IMR-90 (cell line): ENCODE measurements around the gene VDR. TPM values are rescaled to one million over a fixed set of nuclear protein-coding genes. Genes with fewer than 3 reads are reported as not detected.
A peak's percentile ranks its signal among the peaks of the same experiment; 100 is the strongest.

Experiments
- ATAC-seq: fragments of 200-7000 bp; cut with Tn5 transposase; 2 replicates; pipeline ENCODE4 v1.9.1; 2020; ENCODE audit warnings: low read depth, mild to moderate bottlenecking, moderate library complexity
- BruUV-seq: library from RNA; stranded (reverse); fragments of 400-500 nt; replicated peaks from 2 replicates; lab custom pipeline; 2021; lab: Mats Ljungman, UMichigan
- CTCF ChIA-PET: fragments of 300-600 bp; formaldehyde crosslinking; extraction: SDS; loops from one replicate; lab custom pipeline; 2021; ENCODE audit warnings: antibody characterized with exemption; lab: Yijun Ruan, JAX
- POLR2A ChIA-PET: fragments of 300-600 bp; sonication (Branson Sonifier 250); formaldehyde crosslinking; loops from one replicate; lab custom pipeline; 2022; ENCODE audit warnings: antibody characterized with exemption; ENCODE audit not compliant: unreplicated experiment; lab: Charles Lee
- DNase-seq: peaks from one replicate; pipeline ENCODE4 v3.0.0; 2013
- H2AFZ ChIP-seq: replicated peaks from 2 replicates; pipeline ENCODE3; 2013; ENCODE audit warnings: low read length, mild to moderate bottlenecking; ENCODE audit not compliant: poor library complexity
- H2AK5ac ChIP-seq: 2 replicates; pipeline ENCODE4 v1.6.1; 2013; ENCODE audit warnings: low read depth, low read length, inconsistent platforms
- H2AK9ac ChIP-seq: replicated peaks from 2 replicates; pipeline ENCODE3; 2013; ENCODE audit warnings: mild to moderate bottlenecking, low read depth, low read length, moderate library complexity; ENCODE audit not compliant: poor library complexity
- H2BK120ac ChIP-seq: 2 replicates; pipeline ENCODE4 v1.6.1; 2013; ENCODE audit warnings: low read depth, low read length, inconsistent platforms
- H2BK15ac ChIP-seq: 3 replicates; pipeline ENCODE4 v1.6.1; 2013; ENCODE audit warnings: low read depth, low read length, inconsistent platforms
- H2BK20ac ChIP-seq: 2 replicates; pipeline ENCODE4 v1.6.1; 2013; ENCODE audit warnings: low read depth, mild to moderate bottlenecking, inconsistent platforms, low read length, moderate library complexity
- H2BK5ac ChIP-seq: 2 replicates; pipeline ENCODE4 v1.6.1; 2013; ENCODE audit warnings: mild to moderate bottlenecking, low read depth, low read length, inconsistent platforms; ENCODE audit not compliant: poor library complexity, severe bottlenecking
- H3K14ac ChIP-seq: replicated peaks from 2 replicates; pipeline ENCODE4 v1.6.1; 2013; ENCODE audit warnings: low read depth, low read length, inconsistent platforms
- H3K18ac ChIP-seq: 2 replicates; pipeline ENCODE4 v1.6.1; 2013; ENCODE audit warnings: low read depth, low read length, control low read depth
- H3K23ac ChIP-seq: 2 replicates; pipeline ENCODE4 v1.6.1; 2013; ENCODE audit warnings: low read depth, low read length, inconsistent platforms
- H3K27ac ChIP-seq: 2 replicates; pipeline ENCODE4 v1.5.1; 2013; ENCODE audit warnings: mild to moderate bottlenecking, control low read depth, low read length; ENCODE audit not compliant: insufficient read depth
- H3K27me3 ChIP-seq: 2 replicates; pipeline ENCODE4 v1.6.1; 2013; ENCODE audit warnings: low read length; ENCODE audit not compliant: control insufficient read depth, insufficient read depth
- H3K36me3 ChIP-seq: 2 replicates; pipeline ENCODE4 v1.6.1; 2013; ENCODE audit warnings: low read length, mixed read lengths; ENCODE audit not compliant: control insufficient read depth, insufficient read depth
- H3K4ac ChIP-seq: 2 replicates; pipeline ENCODE4 v1.6.1; 2013; ENCODE audit warnings: low read depth, low read length, inconsistent platforms
- H3K4me1 ChIP-seq: 2 replicates; pipeline ENCODE4 v1.6.1; 2013; ENCODE audit warnings: low read length, mixed read lengths; ENCODE audit not compliant: control insufficient read depth, insufficient read depth
- H3K4me2 ChIP-seq: 2 replicates; pipeline ENCODE4 v1.6.1; 2013; ENCODE audit warnings: low read depth, mild to moderate bottlenecking, control low read depth, low read length, moderate library complexity
- H3K4me3 ChIP-seq: 2 replicates; pipeline ENCODE4 v1.5.1; 2013; ENCODE audit warnings: low read depth, mild to moderate bottlenecking, control low read depth, low read length, moderate library complexity; ENCODE audit not compliant: insufficient read depth
- H3K56ac ChIP-seq: 2 replicates; pipeline ENCODE4 v1.6.1; 2013; ENCODE audit warnings: low read length, inconsistent platforms; ENCODE audit not compliant: insufficient read depth; ENCODE audit errors: extremely low read depth
- H3K79me1 ChIP-seq, 2 experiments: 2 replicates each; pipeline ENCODE4 v1.6.1; 2013; ENCODE audit warnings: low read length in 2 of 2, inconsistent platforms in 1 of 2, low read depth in 1 of 2
- H3K9ac ChIP-seq: 2 replicates; pipeline ENCODE4 v1.6.1; 2013; ENCODE audit warnings: low read depth, low read length, control low read depth
- H3K9me1 ChIP-seq: 2 replicates; pipeline ENCODE4 v1.6.1; 2013; ENCODE audit warnings: low read length, inconsistent platforms; ENCODE audit not compliant: insufficient read depth
- H3K9me3 ChIP-seq: 2 replicates; pipeline ENCODE4 v1.6.1; 2013; ENCODE audit warnings: low read length; ENCODE audit not compliant: control insufficient read depth, insufficient read depth
- H4K20me1 ChIP-seq: 2 replicates; pipeline ENCODE4 v1.6.1; 2013; ENCODE audit warnings: low read length, inconsistent platforms; ENCODE audit not compliant: insufficient read depth
- H4K5ac ChIP-seq: 2 replicates; pipeline ENCODE4 v1.6.1; 2013; ENCODE audit warnings: mild to moderate bottlenecking, low read depth, low read length, control low read depth
- H4K8ac ChIP-seq, 2 experiments: 2 replicates each; pipeline ENCODE4 v1.6.1; 2013; ENCODE audit warnings: low read depth in 2 of 2, low read length in 2 of 2, control low read depth in 1 of 2, inconsistent platforms in 1 of 2
- H4K91ac ChIP-seq: 2 replicates; pipeline ENCODE4 v1.6.1; 2013; ENCODE audit warnings: low read depth, low read length, inconsistent platforms; ENCODE audit not compliant: insufficient read depth
- BHLHE40 ChIP-seq: fragments of 150-350 bp; IDR thresholded peaks from 2 replicates; pipeline ENCODE4 v1.6.1; 2016; ENCODE audit warnings: mild to moderate bottlenecking, low read depth, low read length
- CEBPB ChIP-seq: IDR thresholded peaks from 2 replicates; pipeline ENCODE4 v1.6.1; 2012; ENCODE audit warnings: low read depth, low read length, improper control_type of control experiment
- CHD1 ChIP-seq: IDR thresholded peaks from 2 replicates; pipeline ENCODE4 v1.6.1; 2012; ENCODE audit warnings: low read depth, low read length, improper control_type of control experiment
- ELK1 ChIP-seq: fragments of 150-350 bp; IDR thresholded peaks from 2 replicates; pipeline ENCODE4 v1.6.1; 2016; ENCODE audit warnings: low read depth, mild to moderate bottlenecking, low read length, moderate library complexity, borderline replicate concordance
- FOS ChIP-seq: fragments of 150-350 bp; IDR thresholded peaks from 2 replicates; pipeline ENCODE4 v1.6.1; 2016; ENCODE audit warnings: low read depth, low read length
- MAFK ChIP-seq: IDR thresholded peaks from 2 replicates; pipeline ENCODE4 v1.6.1; 2012; ENCODE audit warnings: low read depth, low read length, improper control_type of control experiment
- MAZ ChIP-seq: IDR thresholded peaks from 2 replicates; pipeline ENCODE4 v1.6.1; 2012; ENCODE audit warnings: low read depth, mild to moderate bottlenecking, low read length, improper control_type of control experiment, moderate library complexity, borderline replicate concordance
- MXI1 ChIP-seq: IDR thresholded peaks from 2 replicates; pipeline ENCODE4 v1.6.1; 2012; ENCODE audit warnings: low read depth, mild to moderate bottlenecking, low read length, moderate library complexity, borderline replicate concordance
- NFE2L2 ChIP-seq: fragments of 150-350 bp; IDR thresholded peaks from 2 replicates; pipeline ENCODE4 v1.6.1; 2016; ENCODE audit warnings: low read depth, mild to moderate bottlenecking, low read length
- POLR2A ChIP-seq: IDR thresholded peaks from 2 replicates; pipeline ENCODE4 v1.6.1; 2012; ENCODE audit warnings: mild to moderate bottlenecking, low read depth, low read length
- RAD21 ChIP-seq: IDR thresholded peaks from 2 replicates; pipeline ENCODE4 v1.6.1; 2012; ENCODE audit warnings: low read length, improper control_type of control experiment
- RCOR1 ChIP-seq: IDR thresholded peaks from 2 replicates; pipeline ENCODE4 v1.6.1; 2012; ENCODE audit warnings: mild to moderate bottlenecking, low read length, improper control_type of control experiment; ENCODE audit not compliant: insufficient replicate concordance
- RFX5 ChIP-seq: IDR thresholded peaks from 2 replicates; pipeline ENCODE4 v1.8.0; 2012; ENCODE audit warnings: low read depth, mild to moderate bottlenecking, low read length, moderate library complexity
- SMC3 ChIP-seq: fragments of 150-350 bp; IDR thresholded peaks from 2 replicates; pipeline ENCODE4 v1.6.1; 2016; ENCODE audit warnings: low read depth, mild to moderate bottlenecking, antibody characterized with exemption, low read length, moderate library complexity
- USF2 ChIP-seq: fragments of 150-350 bp; IDR thresholded peaks from 2 replicates; pipeline ENCODE4 v1.6.1; 2017; ENCODE audit warnings: mild to moderate bottlenecking, antibody characterized with exemption, low read length, low read depth
- WGBS, 2 experiments: methylation state at CpG; one replicate each; pipeline versions ENCODE4 v1.1.5 to v1.1.7; 2013; ENCODE audit warnings: missing lambda C conversion rate in 2 of 2; ENCODE audit not compliant: insufficient read length in 1 of 2; ENCODE audit errors: extremely low coverage in 2 of 2; 5-methylcytosine and 5-hydroxymethylcytosine counted together
- dilution Hi-C: fragments of 300-500 bp; cut with HindIII; formaldehyde crosslinking; loops from one replicate; pipeline ENCODE4 v1.14.3; 2018; ENCODE audit warnings: low sequenced_read_pairs; ENCODE audit not compliant: unreplicated experiment
- in situ Hi-C: fragments of 300-500 bp; cut with MboI; formaldehyde crosslinking; loops from 3 replicates; pipeline ENCODE4 v1.14.3; 2019; ENCODE audit warnings: low sequenced_read_pairs, inconsistent platforms, mixed read lengths
- intact Hi-C: fragments of 100-400 bp; cut with micrococcal nuclease; formaldehyde crosslinking; loops from 2 replicates; pipeline ENCODE4 v1.10.0; 2022
- polyA plus RNA-seq, 3 experiments: library from polyadenylated mRNA; depleted of rRNA; stranded (reverse); fragments of >200 nt; gene quantifications; 2 replicates each; pipeline ENCODE4 v1.2.3, GENCODE V29; 2012; ENCODE audit warnings: low replicate concordance in 1 of 3
- total RNA-seq: library from RNA; depleted of rRNA; stranded (reverse); fragments of >200 nt; gene quantifications from 2 replicates; pipeline ENCODE4 v1.2.3, GENCODE V29; 2012

Gene VDR
- total and polyA plus RNA-seq, 2 of the 4 experiments (the other 2 are of a cell fraction): 5.4 to 8.5 TPM

GRCh38 chr12:47901063-47901717 is 3.6 kb downstream of the VDR start:
- Histone ChIP-seq H3K18ac (no peak overlapping the region), H3K9me3 (no peaks in the 10 kb centered on the region), H4K8ac (no peak overlapping the region), H4K91ac (no peak overlapping the region), H3K23ac (no peak overlapping the region), H2BK5ac (no peak overlapping the region), H3K14ac (no peak overlapping the region), H3K36me3 (no peaks in the 10 kb centered on the region), H4K5ac (no peak overlapping the region), H3K4me1 (peaks cover 16% of the 10 kb centered on the region), H2BK15ac (no peak overlapping the region), H3K4ac (no peak overlapping the region), H3K9ac (no peak overlapping the region), H2AK5ac (peak overlapping the region; percentile 7; the same call in 1 of the 2 replicates), H3K4me2 (no peak overlapping the region), H3K9me1 (peaks cover 21% of the 10 kb centered on the region), H2BK120ac (no peak overlapping the region), H3K79me1 (peaks cover 18 to 49% of the 10 kb centered on the region in 2 experiments), H3K27ac (no peak overlapping the region), H2AFZ (no peak overlapping the region), H3K4me3 (no peak overlapping the region), H3K56ac (no peak overlapping the region), H3K27me3 (peaks cover 12% of the 10 kb centered on the region), H4K20me1 (peaks cover 3% of the 10 kb centered on the region; the same call in 1 of the 2 replicates), H2BK20ac (no peak overlapping the region), H2AK9ac (peak overlapping the region; percentile 42)
- BruUV-seq: no TSS peak
- ATAC-seq (no peak), DNase-seq (no peak)
- intact Hi-C loops: loop anchor here (5.0 kb wide), 2 partner anchors 46 to 49 kb away; no protein-coding TSS in a partner anchor
- in situ Hi-C loops: no loop called here
- dilution Hi-C loops: no loop called here
- CTCF ChIA-PET: interaction anchor here (1.3 kb wide), 1 partner anchor 48 kb away, joined by 4 read pairs; no protein-coding TSS in a partner anchor
- WGBS, 2 experiments: 100% methylated on average over 2 of the region's 10 CpGs; no CpG with 5 or more reads in 1 of the 2 experiments
- POLR2A ChIA-PET: interaction anchor here (0.6 kb wide), 1 partner anchor 918 kb away, joined by 3 read pairs; no protein-coding TSS in a partner anchor
- no peak for TF ChIP-seq CHD1
- TF ChIP-seq SMC3: no peak
- no peak for TF ChIP-seq FOS
- no peak for TF ChIP-seq ELK1
- no peak for TF ChIP-seq USF2
- no peak for TF ChIP-seq NFE2L2
- no peak for TF ChIP-seq RFX5
- no peak for TF ChIP-seq RCOR1
- no peak for TF ChIP-seq MAZ
- TF ChIP-seq BHLHE40: no peak
- TF ChIP-seq RAD21: no peak
- no peak for TF ChIP-seq MXI1
- TF ChIP-seq MAFK: no peak
- no peak for TF ChIP-seq CEBPB
- TF ChIP-seq POLR2A: no peak
